Prostate gland (tissue), 2 donors: ENCODE measurements around the gene RAD51B. TPM values are rescaled to one million over a fixed set of nuclear protein-coding genes. Genes with fewer than 3 reads are reported as not detected.

ENCODE experiments used
- DNase-seq: peaks from one replicate; pipeline ENCODE4 v3.0.0-alpha.2; 2019; ENCODE audit warnings: low spot score
- H3K27ac ChIP-seq, 2 donors: fragments of 200-600 bp; sonication (generic); 2 replicates each; pipeline ENCODE4 v1.5.1; 2017 to 2019
- H3K27me3 ChIP-seq: fragments of 200-600 bp; sonication (generic); replicated peaks from 2 replicates; pipeline ENCODE4 v1.5.1; 2019; ENCODE audit not compliant: insufficient read depth
- H3K36me3 ChIP-seq, 2 donors: fragments of 200-600 bp; sonication (generic); 1 replicate in 1 of 2; 2 replicates in 1 of 2; pipeline versions ENCODE4 v1.5.1 to v1.8.1; 2017 to 2019
- H3K4me1 ChIP-seq: fragments of 200-600 bp; sonication (generic); replicated peaks from 2 replicates; pipeline ENCODE4 v1.5.1; 2019
- H3K4me3 ChIP-seq, 2 donors: fragments of 200-600 bp; sonication (generic); 2 replicates each; pipeline ENCODE4 v1.5.1; 2017 to 2019
- H3K9me3 ChIP-seq: fragments of 200-600 bp; sonication (generic); 2 replicates; pipeline ENCODE4 v1.5.1; 2017
- CTCF ChIP-seq, 4 experiments: fragments of 200-600 bp in 2 of 4; fragments of 450-650 bp in 2 of 4; sonication (generic) in 2 of 4; IDR thresholded peaks; 1 replicate in 3 of 4; 2 replicates in 1 of 4; pipeline ENCODE4 v1.5.1; 2016 to 2019; ENCODE audit warnings: antibody characterized with exemption in 4 of 4, mild to moderate bottlenecking in 2 of 4, moderate library complexity in 2 of 4
- POLR2A ChIP-seq: fragments of 450-650 bp; IDR thresholded peaks from one replicate; pipeline ENCODE4 v1.6.1; 2016; ENCODE audit warnings: antibody characterized with exemption, mild to moderate bottlenecking
- POLR2AphosphoS5 ChIP-seq: sonication (generic); formaldehyde crosslinking; IDR thresholded peaks from one replicate; pipeline ENCODE4 v1.6.1; 2017; ENCODE audit warnings: antibody characterized with exemption
- WGBS: methylation state at CpG from one replicate; pipeline ENCODE4 v1.1.5; 2018; 5-methylcytosine and 5-hydroxymethylcytosine counted together
- intact Hi-C: fragments of 100-400 bp; cut with DNase I; formaldehyde crosslinking; loops from one replicate; pipeline ENCODE4 v1.14.2; 2022
- total RNA-seq, 2 donors: library from RNA; depleted of rRNA; stranded (reverse); fragments of >200 nt; gene quantifications; one replicate each; pipeline ENCODE4 v1.1.0, GENCODE V29; 2016

Gene RAD51B
- total RNA-seq, 2 donors from 2014 or later = 14.9 to 35.8 TPM

GRCh38 chr14:68607867-68608573 lies 788.4 kb downstream of the RAD51B start:
- intact Hi-C loops = no loop called here
- TF ChIP-seq CTCF (IDR thresholded peaks at IDR 0.05) (no peak), POLR2A (no peak)
- peaks cover 22% of the 10 kb centered on the region for H3K4me1 ChIP-seq
- no peaks in the 10 kb centered on the region for H3K27me3 ChIP-seq
- no peaks in the 10 kb centered on the region for H3K9me3 ChIP-seq
- peak overlapping the region; percentile 79 to 83 for H3K27ac ChIP-seq
- no peak overlapping the region for H3K4me3 ChIP-seq
- no peaks in the 10 kb centered on the region for H3K36me3 ChIP-seq
- no peak for DNase-seq
- WGBS = 48% methylated on average over 14 of the region's 14 CpGs

GRCh38 chr14:68608574-68608962 lies 789.0 kb downstream of the RAD51B start:
- WGBS = 91% methylated on average over 4 of the region's 4 CpGs
- Histone ChIP-seq H3K4me1 (peaks cover 22% of the 10 kb centered on the region), H3K4me3 (no peak overlapping the region), H3K36me3 (no peaks in the 10 kb centered on the region), H3K9me3 (no peaks in the 10 kb centered on the region), H3K27ac (peak overlapping the region; percentile 79 to 83), H3K27me3 (no peaks in the 10 kb centered on the region)
- DNase-seq = no peak
- no peak for TF ChIP-seq CTCF (IDR thresholded peaks at IDR 0.05)
- no peak for TF ChIP-seq POLR2A
- TF ChIP-seq POLR2AphosphoS5 = no peak
- intact Hi-C loops = no loop called here

GRCh38 chr14:68609012-68609411 lies 789.4 kb downstream of the RAD51B start:
- no peaks in the 10 kb centered on the region for H3K36me3 ChIP-seq
- 95% methylated on average over 7 of the region's 7 CpGs for WGBS
- no peaks in the 10 kb centered on the region for H3K9me3 ChIP-seq
- H3K4me1 ChIP-seq = peaks cover 22% of the 10 kb centered on the region
- no peak for DNase-seq
- H3K27ac ChIP-seq = peak overlapping the region in 1 of 2 donors; percentile 83
- no peaks in the 10 kb centered on the region for H3K27me3 ChIP-seq
- intact Hi-C loops = no loop called here
- TF ChIP-seq POLR2A (no peak), POLR2AphosphoS5 (no peak), CTCF (IDR thresholded peaks at IDR 0.05) (no peak)
- no peak overlapping the region for H3K4me3 ChIP-seq

- TF ChIP-seq CTCF (IDR thresholded peaks at IDR 0.05) = no peak
- no peak for TF ChIP-seq POLR2AphosphoS5
- TF ChIP-seq POLR2A = no peak
- H3K9me3 ChIP-seq = no peaks in the 10 kb centered on the region
- DNase-seq = no peak
- intact Hi-C loops = no loop called here
- WGBS = 87% methylated on average over 8 of the region's 8 CpGs
- no peaks in the 10 kb centered on the region for H3K27me3 ChIP-seq
- H3K4me1 ChIP-seq = peaks cover 22% of the 10 kb centered on the region
- H3K27ac ChIP-seq = peak overlapping the region in 1 of 2 donors; percentile 64
- no peak overlapping the region for H3K4me3 ChIP-seq
- no peaks in the 10 kb centered on the region for H3K36me3 ChIP-seq
Observed at GRCh38 chr14:68610251-68610793, 790.7 kb downstream of the RAD51B start.

GRCh38 chr14:68611599-68611998 lies 792.0 kb downstream of the RAD51B start:
- H3K4me1 ChIP-seq = peaks cover 22% of the 10 kb centered on the region
- H3K36me3 ChIP-seq = no peaks in the 10 kb centered on the region
- WGBS = 16% methylated on average over 4 of the region's 4 CpGs

More at GRCh38 chr14:68611599-68611998, 792.0 kb downstream of the RAD51B start:
- peak; percentile 68 for TF ChIP-seq POLR2AphosphoS5
- peak in 1 of 4 experiments; percentile 28 for TF ChIP-seq CTCF (IDR thresholded peaks at IDR 0.05)
- no peak for TF ChIP-seq POLR2A
- Histone ChIP-seq H3K9me3 (no peaks in the 10 kb centered on the region), H3K27ac (peak overlapping the region; percentile 64 to 65), H3K27me3 (no peaks in the 10 kb centered on the region), H3K4me3 (no peak overlapping the region)
- intact Hi-C loops = no loop called here
- DNase-seq = peak; percentile 63
